Liver (tissue), 3 donors: Measurements from ENCODE around the gene ZNF768.

Experiments used
- ATF3 ChIP-seq: IDR thresholded peaks from 2 replicates; pipeline ENCODE4 v1.6.1; 2016; ENCODE audit warnings: antibody characterized with exemption
- CTCF ChIP-seq: fragments of 150-350 bp; IDR thresholded peaks from 2 replicates; pipeline ENCODE4 v1.5.1; 2017; ENCODE audit warnings: improper control_type of control experiment, low read depth, low read length; ENCODE audit not compliant: missing input control
- EGR1 ChIP-seq, 2 donors: IDR thresholded peaks; 2 replicates each; pipeline ENCODE4 v1.6.1; 2016 to 2018; ENCODE audit warnings: antibody characterized with exemption in 2 of 2, low read depth in 2 of 2
- FOXA1 ChIP-seq: IDR thresholded peaks from 2 replicates; pipeline ENCODE4 v1.6.1; 2016; ENCODE audit warnings: antibody characterized with exemption
- GABPA ChIP-seq, 2 donors: IDR thresholded peaks in 1 of 2; conservative IDR thresholded peaks in 1 of 2; 2 replicates each; pipeline ENCODE4 v1.6.1; 2016; ENCODE audit warnings: antibody characterized with exemption in 2 of 2, mild to moderate bottlenecking in 1 of 2, moderate library complexity in 1 of 2
- HNF4G ChIP-seq: IDR thresholded peaks from 2 replicates; pipeline ENCODE4 v1.6.1; 2016; ENCODE audit warnings: antibody characterized with exemption
- JUND ChIP-seq, 2 donors: IDR thresholded peaks; 2 replicates each; pipeline ENCODE4 v1.6.1; 2016; ENCODE audit warnings: antibody characterized with exemption in 2 of 2
- MAX ChIP-seq: IDR thresholded peaks from 2 replicates; pipeline ENCODE4 v1.6.1; 2016; ENCODE audit warnings: antibody characterized with exemption
- RAD21 ChIP-seq, 2 donors: IDR thresholded peaks; 2 replicates each; pipeline ENCODE4 v1.6.1; 2016; ENCODE audit warnings: antibody characterized with exemption in 2 of 2, mild to moderate bottlenecking in 2 of 2
- REST ChIP-seq: IDR thresholded peaks from 2 replicates; pipeline ENCODE4 v1.6.1; 2016; ENCODE audit warnings: antibody characterized with exemption, mild to moderate bottlenecking
- SP1 ChIP-seq: IDR thresholded peaks from 2 replicates; pipeline ENCODE4 v1.6.1; 2018; ENCODE audit warnings: antibody characterized with exemption, mild to moderate bottlenecking
- TAF1 ChIP-seq: conservative IDR thresholded peaks from 2 replicates; pipeline ENCODE4 v1.6.1; 2016; ENCODE audit warnings: antibody characterized with exemption, mild to moderate bottlenecking
- ZBTB33 ChIP-seq: IDR thresholded peaks from 2 replicates; pipeline ENCODE4 v1.6.1; 2016; ENCODE audit warnings: antibody characterized with exemption
- donor health status: healthy.
- donor health status: healthy.

- TF ChIP-seq HNF4G (no peak), ZBTB33 (no peak), REST (no peak), CTCF (no peak), ATF3 (no peak), EGR1 (IDR thresholded peaks at IDR 0.05; ENCODE audit: low read depth in 2 of 2) (no peak), RAD21 (IDR thresholded peaks at IDR 0.05) (no peak), MAX (no peak), SP1 (no peak), GABPA (IDR thresholded peaks at IDR 0.05 in 1 of 2, conservative IDR thresholded peaks at IDR 0.05 in 1 of 2) (no peak), TAF1 (no peak), FOXA1 (no peak), JUND (IDR thresholded peaks at IDR 0.05) (no peak)
These were observed 4.9 kb downstream of the ZNF768 start for GRCh38 chr16:30521476-30521872.
